Liver (tissue), 9 donors: ENCODE measurements around the gene FUS. TPM values are rescaled to one million over a fixed set of nuclear protein-coding genes. Genes with fewer than 3 reads are reported as not detected.

Experiments
- DNase-seq: peaks from one replicate; pipeline ENCODE4 v3.0.0-alpha.2; 2017; ENCODE audit warnings: low spot score
- H3K27ac ChIP-seq, 2 donors: one replicate each; pipeline ENCODE4 v1.7.0; 2013; ENCODE audit warnings: inconsistent platforms in 2 of 2, low read length in 2 of 2, control low read depth in 1 of 2, low read depth in 1 of 2, mild to moderate bottlenecking in 1 of 2
- H3K27me3 ChIP-seq, 4 donors: one replicate each; pipeline versions ENCODE4 v1.6.1 to v1.7.0; 2013; ENCODE audit warnings: low read length in 3 of 4, inconsistent platforms in 1 of 4, mild to moderate bottlenecking in 1 of 4, moderate library complexity in 1 of 4; ENCODE audit not compliant: control insufficient read depth in 4 of 4, insufficient read depth in 4 of 4
- H3K36me3 ChIP-seq, 4 donors: one replicate each; pipeline versions ENCODE4 v1.6.1 to v1.7.0; 2013; ENCODE audit warnings: low read length in 3 of 4, mild to moderate bottlenecking in 3 of 4, low read depth in 1 of 4, moderate library complexity in 1 of 4; ENCODE audit not compliant: control insufficient read depth in 4 of 4, insufficient read depth in 3 of 4
- H3K4me1 ChIP-seq, 4 donors: one replicate each; pipeline versions ENCODE4 v1.6.1 to v1.7.0; 2013; ENCODE audit warnings: low read length in 3 of 4, mild to moderate bottlenecking in 3 of 4, moderate library complexity in 1 of 4; ENCODE audit not compliant: control insufficient read depth in 4 of 4, insufficient read depth in 4 of 4
- H3K4me3 ChIP-seq, 3 donors: one replicate each; pipeline versions ENCODE4 v1.6.1 to v1.7.0; 2013; ENCODE audit warnings: low read length in 3 of 3, control low read depth in 1 of 3, low read depth in 1 of 3, mild to moderate bottlenecking in 1 of 3
- H3K9ac ChIP-seq, 2 donors: one replicate each; pipeline ENCODE4 v1.7.0; 2013; ENCODE audit warnings: low read length in 2 of 2, mild to moderate bottlenecking in 2 of 2, moderate library complexity in 2 of 2, control low read depth in 1 of 2, low read depth in 1 of 2
- H3K9me3 ChIP-seq, 4 donors: one replicate each; pipeline versions ENCODE4 v1.6.1 to v1.7.0; 2013; ENCODE audit warnings: low read length in 3 of 4; ENCODE audit not compliant: control insufficient read depth in 4 of 4
- ATF3 ChIP-seq: IDR thresholded peaks from 2 replicates; pipeline ENCODE4 v1.6.1; 2016; ENCODE audit warnings: antibody characterized with exemption
- EGR1 ChIP-seq, 2 donors: IDR thresholded peaks; 2 replicates each; pipeline ENCODE4 v1.6.1; 2016 to 2018; ENCODE audit warnings: antibody characterized with exemption in 2 of 2, low read depth in 2 of 2
- FOXA1 ChIP-seq: IDR thresholded peaks from 2 replicates; pipeline ENCODE4 v1.6.1; 2016; ENCODE audit warnings: antibody characterized with exemption
- FOXA2 ChIP-seq: IDR thresholded peaks from 2 replicates; pipeline ENCODE4 v1.6.1; 2016; ENCODE audit warnings: antibody characterized with exemption
- GABPA ChIP-seq, 2 donors: IDR thresholded peaks in 1 of 2; conservative IDR thresholded peaks in 1 of 2; 2 replicates each; pipeline ENCODE4 v1.6.1; 2016; ENCODE audit warnings: antibody characterized with exemption in 2 of 2, mild to moderate bottlenecking in 1 of 2, moderate library complexity in 1 of 2
- HNF4A ChIP-seq, 2 donors: conservative IDR thresholded peaks; 2 replicates each; pipeline ENCODE4 v1.6.1; 2016; ENCODE audit warnings: antibody characterized with exemption in 2 of 2, mild to moderate bottlenecking in 2 of 2
- HNF4G ChIP-seq: IDR thresholded peaks from 2 replicates; pipeline ENCODE4 v1.6.1; 2016; ENCODE audit warnings: antibody characterized with exemption
- JUND ChIP-seq, 2 donors: IDR thresholded peaks; 2 replicates each; pipeline ENCODE4 v1.6.1; 2016; ENCODE audit warnings: antibody characterized with exemption in 2 of 2
- MAX ChIP-seq: IDR thresholded peaks from 2 replicates; pipeline ENCODE4 v1.6.1; 2016; ENCODE audit warnings: antibody characterized with exemption
- NR2F2 ChIP-seq: IDR thresholded peaks from 2 replicates; pipeline ENCODE4 v1.6.1; 2016; ENCODE audit warnings: antibody characterized with exemption
- RAD21 ChIP-seq, 2 donors: IDR thresholded peaks; 2 replicates each; pipeline ENCODE4 v1.6.1; 2016; ENCODE audit warnings: antibody characterized with exemption in 2 of 2, mild to moderate bottlenecking in 2 of 2
- REST ChIP-seq: IDR thresholded peaks from 2 replicates; pipeline ENCODE4 v1.6.1; 2016; ENCODE audit warnings: antibody characterized with exemption, mild to moderate bottlenecking
- RXRA ChIP-seq, 2 donors: IDR thresholded peaks; 2 replicates each; pipeline ENCODE4 v1.6.1; 2017 to 2018; ENCODE audit warnings: antibody characterized with exemption in 2 of 2, mild to moderate bottlenecking in 1 of 2
- SP1 ChIP-seq: IDR thresholded peaks from 2 replicates; pipeline ENCODE4 v1.6.1; 2018; ENCODE audit warnings: antibody characterized with exemption, mild to moderate bottlenecking
- TAF1 ChIP-seq: conservative IDR thresholded peaks from 2 replicates; pipeline ENCODE4 v1.6.1; 2016; ENCODE audit warnings: antibody characterized with exemption, mild to moderate bottlenecking
- YY1 ChIP-seq: IDR thresholded peaks from 2 replicates; pipeline ENCODE4 v1.6.1; 2016; ENCODE audit warnings: antibody characterized with exemption, mild to moderate bottlenecking
- ZBTB33 ChIP-seq: IDR thresholded peaks from 2 replicates; pipeline ENCODE4 v1.6.1; 2016; ENCODE audit warnings: antibody characterized with exemption
- WGBS: extraction: QIAGEN DNeasy Blood & Tissue Kit; methylation state at CpG from one replicate; pipeline ENCODE4 v1.1.7; 2013; 5-methylcytosine and 5-hydroxymethylcytosine counted together
- polyA plus RNA-seq, 2 donors: library from polyadenylated mRNA; stranded (reverse) in 1 of 2; unstranded in 1 of 2; fragments of 200-250 nt in 1 of 2; fragments of >200 nt in 1 of 2; fragmentation: Nextera tagmentation in 1 of 2; extraction: Ambion mirVana in 1 of 2; gene quantifications; one replicate each; pipeline versions ENCODE4 v1.2.1 to v1.2.3, GENCODE V29; 2013 to 2015
- total RNA-seq, 2 donors: library from RNA; depleted of rRNA; stranded (reverse); fragments of >200 nt; gene quantifications; one replicate each; pipeline ENCODE4 v1.2.3, GENCODE V29; 2014
- donor health status: healthy.
- donor health status: healthy.
- donor health status: healthy.
- donor health status: healthy.
- donor health status: healthy.

The FUS gene
- total and polyA plus RNA-seq, 4 donors = 7.5 to 51.5 (median 39.3) TPM

GRCh38 chr16:31229501-31229900, 49.6 kb downstream of the FUS start:
- Histone ChIP-seq H3K27me3 (no peaks in the 10 kb centered on the region), H3K9me3 (peaks cover 0 to 2% (median 0%) of the 10 kb centered on the region in 4 donors), H3K27ac (no peak overlapping the region), H3K4me3 (no peak overlapping the region), H3K9ac (no peak overlapping the region), H3K4me1 (peaks cover 0 to 5% (median 0%) of the 10 kb centered on the region in 4 donors), H3K36me3 (no peaks in the 10 kb centered on the region)
- WGBS = 65% methylated on average over 10 of the region's 10 CpGs
- TF ChIP-seq HNF4G (no peak), RXRA (IDR thresholded peaks at IDR 0.05) (no peak), TAF1 (no peak), JUND (IDR thresholded peaks at IDR 0.05) (no peak), SP1 (no peak), HNF4A (conservative IDR thresholded peaks at IDR 0.05) (no peak), FOXA1 (no peak), NR2F2 (no peak), REST (no peak), GABPA (IDR thresholded peaks at IDR 0.05 in 1 of 2, conservative IDR thresholded peaks at IDR 0.05 in 1 of 2) (no peak)
- no peak for DNase-seq

GRCh38 chr16:31238041-31238440, 58.1 kb downstream of the FUS start:
- H3K9me3 ChIP-seq = peaks cover 0 to 2% (median 0%) of the 10 kb centered on the region in 4 donors
- no peak for DNase-seq
- 76% methylated on average over 4 of the region's 4 CpGs for WGBS
- H3K4me1 ChIP-seq = no peaks in the 10 kb centered on the region
- no peak overlapping the region for H3K9ac ChIP-seq
- H3K27ac ChIP-seq = no peak overlapping the region
- TF ChIP-seq ZBTB33 = no peak
- TF ChIP-seq FOXA2 = no peak
- TF ChIP-seq JUND (IDR thresholded peaks at IDR 0.05) = no peak
- no peak for TF ChIP-seq GABPA (IDR thresholded peaks at IDR 0.05 in 1 of 2, conservative IDR thresholded peaks at IDR 0.05 in 1 of 2)
- TF ChIP-seq REST = no peak
- TF ChIP-seq SP1 = no peak
- TF ChIP-seq RAD21 (IDR thresholded peaks at IDR 0.05) = no peak
- TF ChIP-seq RXRA (IDR thresholded peaks at IDR 0.05) = no peak
- TF ChIP-seq FOXA1 = no peak
- no peak for TF ChIP-seq EGR1 (IDR thresholded peaks at IDR 0.05; ENCODE audit: low read depth in 2 of 2)
- no peak for TF ChIP-seq YY1
- TF ChIP-seq HNF4G = no peak
- no peak for TF ChIP-seq NR2F2
- TF ChIP-seq MAX = no peak
- TF ChIP-seq HNF4A (conservative IDR thresholded peaks at IDR 0.05) = no peak
- no peak for TF ChIP-seq ATF3
- no peak for TF ChIP-seq TAF1
- no peaks in the 10 kb centered on the region for H3K27me3 ChIP-seq
- H3K4me3 ChIP-seq = no peak overlapping the region
- no peaks in the 10 kb centered on the region for H3K36me3 ChIP-seq
